Mucosa of rectum (tissue), 2 donors: ENCODE results near the gene NOL3.
A peak's percentile ranks its signal among the peaks of the same experiment; 100 is the strongest.

Experiments
- H3K27ac ChIP-seq, 2 donors: one replicate each; pipeline ENCODE4 v1.7.0; 2013; ENCODE audit warnings: inconsistent platforms in 2 of 2, low read depth in 2 of 2, low read length in 2 of 2
- H3K27me3 ChIP-seq, 2 donors: one replicate each; pipeline ENCODE4 v1.7.0; 2013; ENCODE audit warnings: low read length in 2 of 2; ENCODE audit not compliant: control insufficient read depth in 2 of 2, insufficient read depth in 2 of 2
- H3K36me3 ChIP-seq, 2 donors: one replicate each; pipeline ENCODE4 v1.7.0; 2013; ENCODE audit warnings: low read length in 2 of 2; ENCODE audit not compliant: control insufficient read depth in 2 of 2, insufficient read depth in 2 of 2
- H3K4me1 ChIP-seq, 2 donors: one replicate each; pipeline ENCODE4 v1.7.0; 2013; ENCODE audit warnings: low read length in 2 of 2, mild to moderate bottlenecking in 1 of 2; ENCODE audit not compliant: control insufficient read depth in 2 of 2, insufficient read depth in 2 of 2
- H3K4me3 ChIP-seq, 2 donors: one replicate each; pipeline ENCODE4 v1.7.0; 2013; ENCODE audit warnings: low read length in 2 of 2
- H3K9ac ChIP-seq, 2 donors: one replicate each; pipeline ENCODE4 v1.7.0; 2013; ENCODE audit warnings: low read length in 2 of 2, low read depth in 1 of 2, mild to moderate bottlenecking in 1 of 2
- H3K9me3 ChIP-seq, 2 donors: one replicate each; pipeline ENCODE4 v1.7.0; 2013; ENCODE audit warnings: low read length in 2 of 2; ENCODE audit not compliant: control insufficient read depth in 2 of 2
- donor health status: healthy.
- donor health status: Normal muscosa, but diverticular disease.

The NOL3 gene

DNA sequence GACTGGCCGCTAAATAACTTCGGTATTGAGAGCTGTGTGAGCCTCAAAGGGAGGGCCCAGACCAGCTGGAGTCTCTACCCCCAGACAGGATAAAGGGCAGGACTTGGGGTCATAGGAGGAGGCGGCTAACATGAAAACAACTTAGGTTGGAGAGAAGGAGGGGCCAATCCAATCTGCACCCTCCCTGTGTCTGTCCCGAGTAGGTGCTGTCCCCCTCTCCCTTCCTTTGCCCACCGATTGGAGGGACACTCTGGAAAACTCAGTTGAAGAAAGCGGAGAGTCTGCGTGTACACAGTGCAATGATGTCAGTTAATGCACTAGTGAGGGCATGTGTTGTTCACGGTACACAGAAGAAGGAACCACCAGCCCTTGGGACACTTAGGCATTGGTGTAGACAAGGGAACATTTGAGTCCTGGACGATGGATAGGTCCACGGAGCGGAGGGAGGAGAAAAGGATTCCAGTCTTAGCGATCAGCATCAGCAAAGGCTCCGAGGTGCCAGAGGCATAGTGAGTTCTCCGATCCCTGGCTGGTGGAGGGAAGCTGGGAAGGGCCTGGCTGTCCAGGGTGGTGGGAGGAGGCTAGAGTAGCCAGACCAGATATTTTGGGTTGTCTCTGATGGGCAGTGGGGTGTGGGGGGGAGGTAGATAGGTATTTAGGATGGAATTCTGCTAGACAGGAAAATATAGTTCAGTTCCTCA is 761 bp downstream of the NOL3 start:
- H3K9ac ChIP-seq: peak overlapping the region; percentile 56 to 72

DNA sequence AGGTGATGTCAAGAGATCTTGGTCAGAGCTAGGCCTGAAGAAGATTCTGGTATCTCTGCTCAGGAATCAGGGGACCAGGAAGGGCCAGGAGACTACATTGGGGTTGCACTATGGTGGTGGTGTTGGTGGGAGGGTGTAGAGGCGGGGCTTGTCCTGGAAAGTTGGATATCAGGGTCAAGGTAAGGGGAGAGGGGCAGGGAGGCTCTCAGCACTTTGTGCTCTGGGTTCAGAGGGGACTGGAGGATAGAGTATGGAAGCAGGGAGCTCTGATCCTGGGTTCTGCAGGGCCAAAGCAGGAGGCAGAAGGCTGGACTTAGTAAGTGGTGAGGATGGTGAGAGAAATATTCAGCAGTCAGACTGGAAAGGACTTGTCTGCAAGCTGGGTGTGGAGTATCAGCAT is 3.0 kb downstream of the NOL3 start:
- peaks cover 37 to 39% of the 10 kb centered on the region in 2 donors for H3K4me1 ChIP-seq
- no peaks in the 10 kb centered on the region for H3K27me3 ChIP-seq
- no peaks in the 10 kb centered on the region for H3K9me3 ChIP-seq
- peak overlapping the region; percentile 60 to 77 for H3K4me3 ChIP-seq
- H3K36me3 ChIP-seq: no peaks in the 10 kb centered on the region
- peak overlapping the region; percentile 95 to 96 for H3K27ac ChIP-seq
- H3K9ac ChIP-seq: peak overlapping the region; percentile 77 to 83

More for the DNA sequence above, 761 bp downstream of the NOL3 start:
- peaks cover 34 to 35% of the 10 kb centered on the region in 2 donors for H3K4me1 ChIP-seq
- peaks cover 3% of the 10 kb centered on the region in 2 donors for H3K27me3 ChIP-seq
- H3K27ac ChIP-seq: peak overlapping the region; percentile 79
- no peaks in the 10 kb centered on the region for H3K36me3 ChIP-seq
- no peaks in the 10 kb centered on the region for H3K9me3 ChIP-seq
- H3K4me3 ChIP-seq: peak overlapping the region; percentile 56 to 61

DNA sequence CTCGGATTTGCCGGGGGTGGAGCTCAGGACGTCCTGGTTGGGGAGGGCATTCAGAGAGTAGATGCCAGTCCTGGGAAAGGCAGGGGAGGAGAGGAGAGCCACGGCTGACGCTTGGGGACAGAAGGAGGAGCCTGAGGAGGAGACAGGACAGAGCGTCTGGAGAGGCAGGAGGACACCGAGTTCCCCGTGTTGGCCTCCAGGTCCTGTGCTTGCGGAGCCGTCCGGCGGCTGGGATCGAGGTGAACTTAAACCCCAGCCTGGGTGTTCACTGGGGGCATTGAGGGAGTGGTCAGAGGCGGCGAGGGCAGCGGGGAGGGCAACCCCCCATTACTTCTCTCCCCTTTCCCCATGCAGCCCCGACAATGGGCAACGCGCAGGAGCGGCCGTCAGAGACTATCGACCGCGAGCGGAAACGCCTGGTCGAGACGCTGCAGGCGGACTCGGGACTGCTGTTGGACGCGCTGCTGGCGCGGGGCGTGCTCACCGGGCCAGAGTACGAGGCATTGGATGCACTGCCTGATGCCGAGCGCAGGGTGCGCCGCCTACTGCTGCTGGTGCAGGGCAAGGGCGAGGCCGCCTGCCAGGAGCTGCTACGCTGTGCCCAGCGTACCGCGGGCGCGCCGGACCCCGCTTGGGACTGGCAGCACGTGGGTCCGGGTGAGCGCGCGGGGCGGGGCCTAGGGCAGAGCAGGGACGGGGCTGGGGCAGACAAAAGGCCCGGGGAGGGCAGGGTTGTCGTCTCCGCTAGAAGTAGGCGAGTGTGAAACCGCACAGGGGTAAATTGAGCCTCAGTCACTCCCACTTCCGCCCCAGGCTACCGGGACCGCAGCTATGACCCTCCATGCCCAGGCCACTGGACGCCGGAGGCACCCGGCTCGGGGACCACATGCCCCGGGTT is 3.7 kb downstream of the NOL3 start:
- Histone ChIP-seq H3K9ac (peak overlapping the region; percentile 77 to 83), H3K27me3 (no peaks in the 10 kb centered on the region), H3K9me3 (no peaks in the 10 kb centered on the region), H3K36me3 (no peaks in the 10 kb centered on the region), H3K4me3 (peak overlapping the region; percentile 60 to 77), H3K27ac (peak overlapping the region; percentile 95 to 96), H3K4me1 (peaks cover 43 to 44% of the 10 kb centered on the region in 2 donors)

DNA sequence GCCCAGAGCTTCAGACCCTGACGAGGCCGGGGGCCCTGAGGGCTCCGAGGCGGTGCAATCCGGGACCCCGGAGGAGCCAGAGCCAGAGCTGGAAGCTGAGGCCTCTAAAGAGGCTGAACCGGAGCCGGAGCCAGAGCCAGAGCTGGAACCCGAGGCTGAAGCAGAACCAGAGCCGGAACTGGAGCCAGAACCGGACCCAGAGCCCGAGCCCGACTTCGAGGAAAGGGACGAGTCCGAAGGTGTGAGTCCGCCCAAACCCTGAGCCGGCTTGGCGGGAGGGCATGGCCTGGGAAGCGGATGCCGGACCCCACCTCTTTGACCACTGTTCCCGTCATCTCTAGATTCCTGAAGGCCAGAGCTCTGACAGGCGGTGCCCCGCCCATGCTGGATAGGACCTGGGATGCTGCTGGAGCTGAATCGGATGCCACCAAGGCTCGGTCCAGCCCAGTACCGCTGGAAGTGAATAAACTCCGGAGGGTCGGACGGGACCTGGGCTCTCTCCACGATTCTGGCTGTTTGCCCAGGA is 4.4 kb downstream of the NOL3 start:
- Histone ChIP-seq H3K27ac (peak overlapping the region; percentile 95 to 96), H3K4me1 (peaks cover 37% of the 10 kb centered on the region in 2 donors), H3K9ac (peak overlapping the region; percentile 41 to 77), H3K4me3 (peak overlapping the region; percentile 60 to 77), H3K36me3 (no peaks in the 10 kb centered on the region), H3K9me3 (no peaks in the 10 kb centered on the region), H3K27me3 (no peaks in the 10 kb centered on the region)

DNA sequence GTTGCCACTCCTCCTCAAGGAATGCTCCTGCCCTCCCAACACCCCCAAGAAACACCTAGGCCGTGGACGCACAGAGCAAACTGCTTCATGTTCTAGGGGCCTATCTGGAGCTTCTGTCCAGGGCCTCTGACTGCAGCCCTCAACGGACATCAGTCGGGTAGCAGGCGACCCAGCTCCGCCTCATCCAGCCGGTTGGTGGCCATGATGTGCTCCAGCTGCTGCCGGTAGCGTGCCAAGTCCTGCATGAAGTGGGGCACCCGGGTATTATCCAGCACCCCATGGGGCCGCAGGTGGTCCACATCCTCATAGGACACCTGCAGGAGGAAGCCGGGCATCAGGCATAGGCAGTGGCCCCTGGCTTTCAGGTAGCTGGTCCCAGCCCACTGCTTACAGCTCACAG is 6.3 kb downstream of the NOL3 start:
- no peak overlapping the region for H3K4me3 ChIP-seq
- no peak overlapping the region for H3K27ac ChIP-seq
- no peaks in the 10 kb centered on the region for H3K36me3 ChIP-seq
- H3K27me3 ChIP-seq: no peaks in the 10 kb centered on the region
- H3K9me3 ChIP-seq: no peaks in the 10 kb centered on the region
- peaks cover 26 to 28% of the 10 kb centered on the region in 2 donors for H3K4me1 ChIP-seq
- H3K9ac ChIP-seq: no peak overlapping the region

DNA sequence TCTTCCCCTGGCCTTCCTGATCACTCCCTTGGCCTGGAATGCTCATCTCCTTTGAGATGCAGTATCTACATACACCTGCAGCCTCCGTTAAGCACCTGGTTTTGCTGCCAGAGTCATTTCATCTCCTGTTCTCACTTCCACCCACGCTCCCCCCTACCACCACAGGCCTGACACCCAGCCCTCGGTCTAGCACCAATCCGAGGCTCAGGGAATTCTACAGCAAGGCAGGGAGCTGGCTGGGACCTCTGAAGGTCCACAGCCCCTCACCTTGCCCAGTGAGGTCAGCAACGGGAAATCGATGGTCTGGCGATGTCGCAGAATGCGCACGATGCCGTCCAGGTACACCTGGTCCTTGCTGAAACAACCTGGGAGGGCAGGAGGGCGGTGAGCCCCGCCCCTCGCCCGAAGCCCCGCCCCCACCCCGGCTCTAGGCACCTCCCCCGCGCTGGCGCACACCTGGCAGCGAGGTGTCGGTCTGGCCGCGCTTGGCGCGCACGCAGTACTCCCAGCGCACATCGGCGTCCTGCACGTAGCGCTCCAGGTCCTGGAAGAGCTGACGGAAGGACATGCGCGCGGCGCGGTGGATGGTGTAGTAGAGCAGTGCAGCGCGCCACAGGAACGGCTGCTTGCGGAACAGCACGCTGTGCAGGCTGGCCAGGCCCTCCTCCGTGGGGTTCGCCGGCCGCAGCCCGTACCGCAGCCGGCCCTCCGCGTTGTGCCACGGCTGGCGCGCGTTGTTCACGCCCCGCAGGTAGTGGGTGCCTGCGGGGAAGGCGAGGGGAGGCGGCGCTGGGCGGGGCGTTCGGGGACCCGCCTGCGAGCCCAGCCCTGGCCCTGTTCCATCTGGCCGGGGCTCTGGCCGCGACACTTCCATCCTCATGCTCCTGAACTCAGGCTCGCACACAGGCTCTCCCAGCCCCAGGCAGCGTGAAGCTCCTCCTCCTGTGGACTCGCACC is 7.7 kb downstream of the NOL3 start:
- Histone ChIP-seq H3K27me3 (no peaks in the 10 kb centered on the region), H3K4me1 (peaks cover 29 to 30% of the 10 kb centered on the region in 2 donors), H3K9me3 (no peaks in the 10 kb centered on the region), H3K9ac (peak overlapping the region; percentile 49 to 62), H3K4me3 (peak overlapping the region; percentile 59 to 65), H3K27ac (peak overlapping the region; percentile 84 to 87), H3K36me3 (no peaks in the 10 kb centered on the region)

DNA sequence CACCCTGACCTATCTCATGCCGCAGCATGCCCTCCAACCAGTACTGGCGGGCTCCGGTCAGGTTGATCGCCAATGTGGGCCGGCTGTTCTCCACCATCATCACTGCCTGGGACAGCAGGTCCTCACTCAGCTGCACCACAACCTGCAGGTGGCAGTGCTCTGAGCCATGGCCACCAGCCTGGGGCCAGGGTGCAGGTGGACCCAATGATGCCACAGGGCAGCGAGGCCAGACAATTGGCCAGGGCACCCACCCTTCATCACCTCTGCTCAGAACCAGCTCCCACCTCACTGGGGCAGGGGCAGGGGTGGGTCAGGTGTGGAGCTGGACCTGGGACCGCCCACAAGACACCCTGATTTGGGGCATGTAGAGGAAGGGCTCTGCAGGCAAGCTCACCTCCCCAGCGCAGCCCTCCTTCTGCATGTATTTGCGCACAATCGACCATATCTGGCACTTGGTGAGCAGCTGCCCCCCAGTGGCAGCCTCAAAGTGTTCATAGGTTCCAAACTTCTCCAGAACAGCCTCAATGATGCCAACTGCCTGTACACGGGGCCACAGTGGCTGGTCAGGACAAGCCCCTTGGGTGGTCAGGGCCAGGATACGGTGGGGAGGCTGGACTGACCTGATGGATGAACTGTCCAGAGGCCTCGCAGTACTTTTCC is 9.2 kb downstream of the NOL3 start:
- Histone ChIP-seq H3K36me3 (no peaks in the 10 kb centered on the region), H3K9ac (no peak overlapping the region), H3K9me3 (no peaks in the 10 kb centered on the region), H3K27me3 (no peaks in the 10 kb centered on the region), H3K4me3 (no peak overlapping the region), H3K27ac (no peak overlapping the region), H3K4me1 (peaks cover 23 to 24% of the 10 kb centered on the region in 2 donors)

DNA sequence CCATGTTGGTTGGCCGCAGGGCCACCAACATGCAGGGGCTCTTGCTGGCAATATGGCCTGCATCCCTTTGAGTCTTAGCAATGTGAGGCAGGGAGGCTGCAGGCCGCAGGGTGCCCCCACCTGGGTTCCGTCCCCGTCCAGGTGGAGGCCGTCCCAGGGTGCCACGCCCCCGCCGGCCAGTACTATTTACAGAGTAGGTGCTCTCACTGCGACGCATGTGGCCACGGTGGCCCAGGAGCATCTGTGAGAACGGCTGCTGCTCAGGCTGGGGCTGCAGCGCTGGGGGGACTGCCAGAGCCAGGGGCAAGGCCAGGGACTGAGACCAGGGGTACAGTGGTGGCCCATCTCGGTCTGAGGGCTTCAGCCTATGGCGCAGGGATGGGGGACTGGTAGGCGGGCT is 9.8 kb downstream of the NOL3 start:
- Histone ChIP-seq H3K36me3 (no peaks in the 10 kb centered on the region), H3K27me3 (no peaks in the 10 kb centered on the region), H3K4me1 (peaks cover 26 to 27% of the 10 kb centered on the region in 2 donors), H3K27ac (no peak overlapping the region), H3K9ac (no peak overlapping the region), H3K4me3 (no peak overlapping the region), H3K9me3 (no peaks in the 10 kb centered on the region)

DNA sequence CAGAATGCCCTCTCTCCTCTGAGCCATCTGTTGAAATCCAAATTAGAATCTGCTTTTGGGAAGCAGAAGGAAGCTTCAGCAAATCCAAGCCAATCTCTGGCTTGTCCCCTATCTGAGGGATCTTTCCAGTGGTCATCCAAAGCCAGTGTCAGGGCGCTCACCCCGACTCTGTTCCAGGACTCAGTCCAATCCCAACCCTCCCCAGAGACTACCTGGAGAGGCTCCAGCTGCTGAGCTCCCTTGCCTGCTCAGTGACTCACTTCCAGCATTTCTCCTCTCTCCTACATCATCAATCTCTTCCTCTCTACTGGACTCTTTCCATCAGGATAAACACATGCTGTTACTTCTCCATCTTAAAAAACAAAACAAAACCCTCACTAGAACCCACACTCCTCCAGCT is 11.0 kb downstream of the NOL3 start:
- peak overlapping the region in 1 of 2 donors; percentile 24 for H3K9ac ChIP-seq
- no peaks in the 10 kb centered on the region for H3K36me3 ChIP-seq
- H3K4me3 ChIP-seq: no peak overlapping the region
- peaks cover 31 to 34% of the 10 kb centered on the region in 2 donors for H3K4me1 ChIP-seq
- peak overlapping the region in 1 of 2 donors; percentile 23 for H3K27ac ChIP-seq
- no peaks in the 10 kb centered on the region for H3K9me3 ChIP-seq
- H3K27me3 ChIP-seq: peaks cover 0 to 2% of the 10 kb centered on the region in 2 donors
